B cell (primary cell): ENCODE data around the gene GBX1. TPM values are rescaled to one million over a fixed set of nuclear protein-coding genes. Genes with fewer than 3 reads are reported as not detected.

Source experiments
- ATAC-seq: fragments of 200-7000 bp; cut with Tn5 transposase; one replicate; pipeline ENCODE4 v1.10.0; 2021; ENCODE audit warnings: low read depth, mild to moderate bottlenecking, moderate number of reproducible peaks, moderate library complexity
- CTCF ChIA-PET: fragments of 350-600 bp; sonication (Branson Sonifier 250); formaldehyde crosslinking; loops from one replicate; lab custom pipeline; 2021; ENCODE audit warnings: antibody characterized with exemption, inconsistent platforms; lab: Charles Lee
- POLR2A ChIA-PET: fragments of 350-600 bp; sonication (Branson Sonifier 250); formaldehyde crosslinking; loops from one replicate; lab custom pipeline; 2021; ENCODE audit warnings: antibody characterized with exemption; lab: Charles Lee
- DNase-seq: peaks from one replicate; pipeline ENCODE4 v3.0.0; 2013
- H2AFZ ChIP-seq: 2 replicates; pipeline ENCODE4 v1.6.1; 2012; ENCODE audit warnings: mild to moderate bottlenecking, low read depth, low read length; ENCODE audit not compliant: insufficient read depth, poor library complexity, severe bottlenecking
- H3K27ac ChIP-seq, 2 donors: 1 replicate in 1 of 2; 2 replicates in 1 of 2; pipeline ENCODE4 v1.5.1; 2012 to 2013; ENCODE audit warnings: low read length in 2 of 2, mild to moderate bottlenecking in 2 of 2, moderate library complexity in 1 of 2
- H3K27me3 ChIP-seq, 4 experiments: fragments of 200-600 bp in 1 of 4; sonication (generic) in 1 of 4; replicated peaks in 1 of 4; 1 replicate in 2 of 4; 2 replicates in 2 of 4; pipeline versions ENCODE4 v1.6.1 to v1.7.0; 2013 to 2016; ENCODE audit warnings: low read length in 3 of 4, mild to moderate bottlenecking in 2 of 4, mixed read lengths in 1 of 4, moderate library complexity in 1 of 4; ENCODE audit not compliant: insufficient read depth in 4 of 4, control insufficient read depth in 3 of 4; ENCODE audit errors: control extremely low read depth in 1 of 4
- H3K36me3 ChIP-seq, 2 experiments: replicated peaks in 1 of 2; 1 replicate in 1 of 2; 2 replicates in 1 of 2; pipeline versions ENCODE4 v1.6.1 to v1.7.1; 2013; ENCODE audit warnings: low read length in 1 of 2; ENCODE audit not compliant: insufficient read depth in 2 of 2, control insufficient read depth in 1 of 2; ENCODE audit errors: control extremely low read depth in 1 of 2, extremely low read depth in 1 of 2
- H3K4me1 ChIP-seq, 2 donors: fragments of 200-600 bp in 1 of 2; sonication (generic) in 1 of 2; 1 replicate in 1 of 2; 2 replicates in 1 of 2; pipeline versions ENCODE4 v1.5.1 to v1.6.1; 2013 to 2017; ENCODE audit warnings: low read length in 2 of 2; ENCODE audit not compliant: control insufficient read depth in 2 of 2, insufficient read depth in 2 of 2
- H3K4me2 ChIP-seq: replicated peaks from 2 replicates; pipeline ENCODE3; 2012; ENCODE audit warnings: mild to moderate bottlenecking, low read depth, low read length; ENCODE audit not compliant: poor library complexity, severe bottlenecking
- H3K4me3 ChIP-seq, 5 experiments: fragments of 200-600 bp in 1 of 5; sonication (generic) in 1 of 5; 1 replicate in 3 of 5; 2 replicates in 2 of 5; pipeline versions ENCODE4 v1.5.1 to v1.7.0; 2011 to 2016; ENCODE audit warnings: low read length in 4 of 5, mild to moderate bottlenecking in 4 of 5, low read depth in 2 of 5, control low read depth in 1 of 5, moderate library complexity in 1 of 5; ENCODE audit not compliant: insufficient read depth in 1 of 5; ENCODE audit errors: control extremely low read depth in 1 of 5, extremely low read depth in 1 of 5
- H3K79me2 ChIP-seq: fragments of 200-600 bp; sonication (generic); one replicate; pipeline ENCODE4 v1.6.0; 2016; ENCODE audit warnings: low read length; ENCODE audit not compliant: control insufficient read depth, insufficient read depth
- H3K9ac ChIP-seq: fragments of 200-600 bp; sonication (generic); 2 replicates; pipeline ENCODE4 v1.6.1; 2017; ENCODE audit warnings: mild to moderate bottlenecking, low read length, moderate library complexity
- H3K9me3 ChIP-seq, 3 donors: one replicate each; pipeline versions ENCODE4 v1.6.1 to v1.7.1; 2013; ENCODE audit warnings: low read length in 2 of 3; ENCODE audit not compliant: control insufficient read depth in 2 of 3, insufficient read depth in 1 of 3; ENCODE audit errors: control extremely low read depth in 1 of 3
- H4K20me1 ChIP-seq: 2 replicates; pipeline ENCODE4 v1.6.0; 2012; ENCODE audit warnings: mild to moderate bottlenecking, low read length; ENCODE audit not compliant: insufficient read depth, control insufficient read depth, poor library complexity, severe bottlenecking
- H3K27ac Mint-ChIP-seq: one replicate; pipeline ENCODE4 v1.8.0; 2021; ENCODE audit warnings: mixed read lengths
- H3K27me3 Mint-ChIP-seq: one replicate; pipeline ENCODE4 v1.8.0; 2021; ENCODE audit warnings: mixed read lengths
- H3K4me1 Mint-ChIP-seq: one replicate; pipeline ENCODE4 v1.8.0; 2021; ENCODE audit warnings: mixed read lengths
- H3K4me3 Mint-ChIP-seq: one replicate; pipeline ENCODE4 v1.8.0; 2021; ENCODE audit warnings: mixed read lengths
- H3K9me3 Mint-ChIP-seq: one replicate; pipeline ENCODE4 v1.8.0; 2022; ENCODE audit warnings: mixed read lengths; ENCODE audit not compliant: insufficient read depth
- EZH2 ChIP-seq: IDR thresholded peaks from 2 replicates; pipeline ENCODE4 v1.6.1; 2012; ENCODE audit warnings: borderline replicate concordance, low read depth, mild to moderate bottlenecking, moderate library complexity, low read length; ENCODE audit not compliant: insufficient read depth, poor library complexity, severe bottlenecking
- WGBS: methylation state at CpG from one replicate; pipeline ENCODE4 v1.1.5; 2013; ENCODE audit warnings: missing lambda C conversion rate; ENCODE audit not compliant: insufficient coverage; 5-methylcytosine and 5-hydroxymethylcytosine counted together
- intact Hi-C: fragments of 100-400 bp; cut with micrococcal nuclease; formaldehyde crosslinking; loops from one replicate; pipeline ENCODE4 v1.10.0; 2022
- polyA plus RNA-seq: library from polyadenylated mRNA; depleted of rRNA; stranded (reverse); fragments of >200 nt; gene quantifications from 2 replicates; pipeline ENCODE4 v1.2.3, GENCODE V29; 2012
- total RNA-seq, 2 donors: library from RNA; stranded (reverse); fragments of 120-200 nt in 1 of 2; gene quantifications; 1 replicate in 1 of 2; 2 replicates in 1 of 2; pipeline versions ENCODE4 v1.2.3 to v1.2.4, GENCODE V29; 2013 to 2022
- TF ChIP-seq, protein P1 (sequence below): fragments of 200-600 bp; IDR thresholded peaks from one replicate; pipeline ENCODE4 v1.8.0; 2022; ENCODE audit warnings: antibody characterized with exemption, mild to moderate bottlenecking

GBX1 gene
- total and polyA plus RNA-seq, 2 donors (not counting 1 experiment from before 2014, with no cell fraction given) = not detected

GRCh38 chr7:151110941-151111645 is 56.4 kb downstream of the GBX1 start:
- ATAC-seq (peak; percentile 83), DNase-seq (peak; percentile 80)
- Mint-ChIP-seq H3K4me1 (peaks cover 2% of the 10 kb centered on the region), H3K27me3 (peaks cover 20% of the 10 kb centered on the region), H3K4me3 (no peak overlapping the region), H3K27ac (no peak overlapping the region), H3K9me3 (no peaks in the 10 kb centered on the region)
- ChIA-PET CTCF (interaction anchor here (0.6 to 6.9 kb wide), 32 partner anchors 8 to 826 kb away, joined by 3 to 44 read pairs (median 3); partner anchors contain the start of gene ABCB8), POLR2A (interaction anchor here (0.5 kb wide), 1 partner anchor 1350 kb away, joined by 9 read pairs; no protein-coding TSS in a partner anchor)
- H3K4me1 ChIP-seq = peaks cover 0 to 6% of the 10 kb centered on the region in 2 donors
- no peak overlapping the region for H2AFZ ChIP-seq
- H3K4me3 ChIP-seq = no peak overlapping the region
- no peaks in the 10 kb centered on the region for H3K9me3 ChIP-seq
- intact Hi-C loops = loop anchor here (1.0 kb wide), 3 partner anchors 24 to 98 kb away; no protein-coding TSS in a partner anchor
- TF ChIP-seq, protein P1, sequence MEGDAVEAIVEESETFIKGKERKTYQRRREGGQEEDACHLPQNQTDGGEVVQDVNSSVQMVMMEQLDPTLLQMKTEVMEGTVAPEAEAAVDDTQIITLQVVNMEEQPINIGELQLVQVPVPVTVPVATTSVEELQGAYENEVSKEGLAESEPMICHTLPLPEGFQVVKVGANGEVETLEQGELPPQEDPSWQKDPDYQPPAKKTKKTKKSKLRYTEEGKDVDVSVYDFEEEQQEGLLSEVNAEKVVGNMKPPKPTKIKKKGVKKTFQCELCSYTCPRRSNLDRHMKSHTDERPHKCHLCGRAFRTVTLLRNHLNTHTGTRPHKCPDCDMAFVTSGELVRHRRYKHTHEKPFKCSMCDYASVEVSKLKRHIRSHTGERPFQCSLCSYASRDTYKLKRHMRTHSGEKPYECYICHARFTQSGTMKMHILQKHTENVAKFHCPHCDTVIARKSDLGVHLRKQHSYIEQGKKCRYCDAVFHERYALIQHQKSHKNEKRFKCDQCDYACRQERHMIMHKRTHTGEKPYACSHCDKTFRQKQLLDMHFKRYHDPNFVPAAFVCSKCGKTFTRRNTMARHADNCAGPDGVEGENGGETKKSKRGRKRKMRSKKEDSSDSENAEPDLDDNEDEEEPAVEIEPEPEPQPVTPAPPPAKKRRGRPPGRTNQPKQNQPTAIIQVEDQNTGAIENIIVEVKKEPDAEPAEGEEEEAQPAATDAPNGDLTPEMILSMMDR = peak; percentile 93
- TF ChIP-seq EZH2 = no peak
- H4K20me1 ChIP-seq = peaks cover 6% of the 10 kb centered on the region
- H3K4me2 ChIP-seq = no peak overlapping the region
- H3K79me2 ChIP-seq = no peaks in the 10 kb centered on the region
- H3K36me3 ChIP-seq = no peaks in the 10 kb centered on the region
- H3K27ac ChIP-seq = no peak overlapping the region
- H3K9ac ChIP-seq = no peak overlapping the region
- peaks cover 0 to 27% (median 8%) of the 10 kb centered on the region in 4 experiments for H3K27me3 ChIP-seq
- WGBS = 45% methylated on average over 20 of the region's 20 CpGs
